Stimulated activated CD8-positive, alpha-beta memory T cell treated with anti-CD3 and anti-CD28 coated beads, Interleukin-15, amount 100 ng/mL, for 24 hours (primary cell): ENCODE data around the gene CYP26A1.

Experiments
- DNase-seq: peaks from one replicate; pipeline ENCODE4 v3.0.0-alpha.2; 2020; ENCODE audit warnings: low read depth

The CYP26A1 gene

GRCh38 chr10:93073539-93074146 lies at the start of gene CYP26A1:
CYP26A1 (plus strand) TSS chr10:93073893; CDS start chr10:93073935, 42 bp downstream.
- no peak for DNase-seq

GRCh38 chr10:93026072-93026471 lies 47.6 kb upstream of the CYP26A1 start:
- no peak for DNase-seq

GRCh38 chr10:93027508-93027907 lies 46.2 kb upstream of the CYP26A1 start:
- DNase-seq, result no peak

- DNase-seq, result no peak
Observed at GRCh38 chr10:93028883-93029282, 44.8 kb upstream of the CYP26A1 start.

GRCh38 chr10:93030409-93030808 lies 43.3 kb upstream of the CYP26A1 start:
- DNase-seq, result no peak

GRCh38 chr10:93032105-93032808 lies 41.4 kb upstream of the CYP26A1 start:
- DNase-seq, result no peak

- DNase-seq, result no peak
Observed at GRCh38 chr10:93032809-93033137, 40.9 kb upstream of the CYP26A1 start.

GRCh38 chr10:93034426-93034825 lies 39.3 kb upstream of the CYP26A1 start:
- DNase-seq, result no peak

GRCh38 chr10:93039110-93039509 lies 34.6 kb upstream of the CYP26A1 start:
- DNase-seq, result no peak

GRCh38 chr10:93039721-93040120 lies 34.0 kb upstream of the CYP26A1 start:
- no peak for DNase-seq

GRCh38 chr10:93054486-93054885 lies 19.2 kb upstream of the CYP26A1 start:
- DNase-seq, result no peak

- no peak for DNase-seq
Observed at GRCh38 chr10:93058139-93058538, 15.6 kb upstream of the CYP26A1 start.

- DNase-seq, result no peak
Observed at GRCh38 chr10:93059975-93060886, 13.5 kb upstream of the CYP26A1 start, which contains the start of gene CYP26C1. CYP26C1 (plus strand) TSS chr10:93060798; CDS start chr10:93061264, 466 bp downstream.

GRCh38 chr10:93060887-93061593 lies 12.7 kb upstream of the CYP26A1 start:
- DNase-seq, result no peak

- no peak for DNase-seq
Observed at GRCh38 chr10:93061594-93062513, 11.8 kb upstream of the CYP26A1 start.

- no peak for DNase-seq
Observed at GRCh38 chr10:93062514-93063143, 11.1 kb upstream of the CYP26A1 start.

- no peak for DNase-seq
Observed at GRCh38 chr10:93063144-93063976, 10.3 kb upstream of the CYP26A1 start.

- DNase-seq, result no peak
Observed at GRCh38 chr10:93063977-93064660, 9.6 kb upstream of the CYP26A1 start.
